ENCODE data around the gene ARHGAP45. TPM values are rescaled to one million over a fixed set of nuclear protein-coding genes. Genes with fewer than 3 reads are reported as not detected.
A peak's percentile ranks its signal among the peaks of the same experiment; 100 is the strongest.

Gene ARHGAP45
- total and polyA plus RNA-seq, 9 of the 15 experiments (the other 6 are each of a cell fraction or from before 2014, with no cell fraction given), result 0.08 to 22.1 (median 4.2) TPM

DNA sequence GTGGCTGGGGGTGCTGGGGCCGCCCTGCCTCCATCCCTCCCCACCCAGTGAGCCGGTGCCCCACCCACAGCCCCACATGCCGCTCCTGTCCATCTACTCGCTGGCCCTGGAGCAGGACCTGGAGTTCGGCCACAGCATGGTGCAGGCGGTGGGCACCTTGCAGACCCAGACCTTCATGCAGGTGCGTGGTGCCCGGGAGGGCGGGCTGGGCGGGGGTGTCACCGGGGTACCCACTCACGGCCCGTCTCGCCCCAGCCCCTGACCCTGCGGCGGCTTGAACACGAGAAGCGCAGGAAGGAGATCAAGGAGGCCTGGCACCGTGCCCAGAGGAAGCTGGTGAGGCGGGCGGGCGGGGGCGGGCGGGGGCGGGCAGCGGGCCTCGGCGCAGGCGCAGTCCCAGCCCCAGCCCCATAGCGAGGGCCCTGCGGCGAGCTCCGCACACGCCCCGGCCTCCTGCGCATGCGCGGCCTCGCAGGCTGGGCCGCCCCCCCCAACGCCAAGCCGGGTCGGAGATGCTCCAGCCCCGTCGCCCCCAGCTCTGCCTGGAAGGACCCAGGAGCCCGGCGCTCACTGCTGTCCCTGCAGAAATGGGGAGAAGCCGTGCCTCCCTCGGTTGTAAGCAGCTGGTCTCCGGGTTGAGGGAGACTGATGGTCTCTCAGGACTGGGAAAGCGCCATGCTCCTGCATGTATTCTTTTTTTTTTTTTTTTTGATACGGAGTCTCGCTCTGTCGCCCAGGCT is 7.7 kb downstream of the ARHGAP45 start:
- POLR2A ChIA-PET, result interaction anchor here (0.5 to 2.1 kb wide), 9 partner anchors 10 to 1257 kb away, joined by 3 to 11 read pairs (median 4); partner anchors contain the start of gene GPX4
- Histone ChIP-seq H3K9ac (ENCODE audit: insufficient read depth in 1 of 2, low read depth in 2 of 2, low read length in 2 of 2) (peak overlapping the region; percentile 50 to 90; a peak in 3 of 4 replicates), H3K4me2 (ENCODE audit: insufficient read depth, low read length) (peak overlapping the region; percentile 82), H4K20me1 (replicated peaks; ENCODE audit: control insufficient read depth, insufficient read depth, low read length) (0 out of 2 replicates have a peak, but pooled peaks cover 3% of the 10 kb centered on the region), H3K4me1 (replicated peaks in 1 of 2; ENCODE audit: control insufficient read depth in 2 of 2, insufficient read depth in 2 of 2, low read length in 2 of 2) (peaks cover 32 to 66% of the 10 kb centered on the region in 2 experiments), H3K9me1 (ENCODE audit: control insufficient read depth, insufficient read depth, low read length) (no peaks in the 10 kb centered on the region), H3K27me3 (ENCODE audit: control insufficient read depth in 2 of 2, insufficient read depth in 2 of 2, low read length in 2 of 2) (no peaks in the 10 kb centered on the region), H3K4me3 (peak overlapping the region; percentile 47), H3K79me2 (ENCODE audit: control insufficient read depth, insufficient read depth, low read length) (no peaks in the 10 kb centered on the region), H2AFZ (ENCODE audit: low read depth, low read length) (peak overlapping the region; percentile 94), H3K27ac (ENCODE audit: extremely low read depth, low read depth, low read length) (peak overlapping the region; percentile 78; the same call in 2 of the 3 replicates), H3K9me3 (replicated peaks; ENCODE audit: control insufficient read depth, insufficient read depth, low read depth, low read length) (no peaks in the 10 kb centered on the region), H3K36me3 (ENCODE audit: control insufficient read depth, insufficient read depth, low read length) (no peaks in the 10 kb centered on the region)
- no TSS peak for BruUV-seq (replicated peaks)
- intact Hi-C loops (cut with micrococcal nuclease) (no loop called here), in situ Hi-C loops (cut with MboI) (no loop called here)
- FAIRE-seq (no peak), ATAC-seq (peak; percentile 87), DNase-seq (ENCODE audit: extremely low read depth in 1 of 4, low spot score in 3 of 4) (peak; percentile 86 to 98 (median 96))
- CTCF ChIA-PET (ENCODE audit: low intra/inter-chr PET ratio), result interaction anchor here (0.7 kb wide), 1 partner anchor 518 kb away, joined by 3 read pairs; no protein-coding TSS in a partner anchor
- WGBS (ENCODE audit: insufficient coverage, low coverage, missing lambda C conversion rate), result 1% methylated on average over 15 of the region's 54 CpGs
- TF ChIP-seq NFIC (IDR thresholded peaks at IDR 0.05) (peak; percentile 75), ZNF764 (CRISPR knock-in tag; IDR thresholded peaks at IDR 0.05; ENCODE audit: low read depth) (no peak), CTBP1 (IDR thresholded peaks at IDR 0.05; ENCODE audit: borderline replicate concordance) (no peak), FOXP1 (CRISPR knock-in tag; IDR thresholded peaks at IDR 0.05) (no peak)
- TF ChIP-seq, protein P1, sequence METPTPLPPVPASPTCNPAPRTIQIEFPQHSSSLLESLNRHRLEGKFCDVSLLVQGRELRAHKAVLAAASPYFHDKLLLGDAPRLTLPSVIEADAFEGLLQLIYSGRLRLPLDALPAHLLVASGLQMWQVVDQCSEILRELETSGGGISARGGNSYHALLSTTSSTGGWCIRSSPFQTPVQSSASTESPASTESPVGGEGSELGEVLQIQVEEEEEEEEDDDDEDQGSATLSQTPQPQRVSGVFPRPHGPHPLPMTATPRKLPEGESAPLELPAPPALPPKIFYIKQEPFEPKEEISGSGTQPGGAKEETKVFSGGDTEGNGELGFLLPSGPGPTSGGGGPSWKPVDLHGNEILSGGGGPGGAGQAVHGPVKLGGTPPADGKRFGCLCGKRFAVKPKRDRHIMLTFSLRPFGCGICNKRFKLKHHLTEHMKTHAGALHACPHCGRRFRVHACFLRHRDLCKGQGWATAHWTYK (CRISPR knock-in tag; IDR thresholded peaks at IDR 0.05), result peak; percentile 24; the same call in 1 of the 2 replicates
- TF ChIP-seq, protein P2, sequence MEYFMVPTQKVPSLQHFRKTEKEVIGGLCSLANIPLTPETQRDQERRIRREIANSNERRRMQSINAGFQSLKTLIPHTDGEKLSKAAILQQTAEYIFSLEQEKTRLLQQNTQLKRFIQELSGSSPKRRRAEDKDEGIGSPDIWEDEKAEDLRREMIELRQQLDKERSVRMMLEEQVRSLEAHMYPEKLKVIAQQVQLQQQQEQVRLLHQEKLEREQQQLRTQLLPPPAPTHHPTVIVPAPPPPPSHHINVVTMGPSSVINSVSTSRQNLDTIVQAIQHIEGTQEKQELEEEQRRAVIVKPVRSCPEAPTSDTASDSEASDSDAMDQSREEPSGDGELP (CRISPR knock-in tag; IDR thresholded peaks at IDR 0.05; ENCODE audit: borderline replicate concordance), result peak; percentile 46; the same call in 1 of the 2 replicates
- TF ChIP-seq, protein P3, sequence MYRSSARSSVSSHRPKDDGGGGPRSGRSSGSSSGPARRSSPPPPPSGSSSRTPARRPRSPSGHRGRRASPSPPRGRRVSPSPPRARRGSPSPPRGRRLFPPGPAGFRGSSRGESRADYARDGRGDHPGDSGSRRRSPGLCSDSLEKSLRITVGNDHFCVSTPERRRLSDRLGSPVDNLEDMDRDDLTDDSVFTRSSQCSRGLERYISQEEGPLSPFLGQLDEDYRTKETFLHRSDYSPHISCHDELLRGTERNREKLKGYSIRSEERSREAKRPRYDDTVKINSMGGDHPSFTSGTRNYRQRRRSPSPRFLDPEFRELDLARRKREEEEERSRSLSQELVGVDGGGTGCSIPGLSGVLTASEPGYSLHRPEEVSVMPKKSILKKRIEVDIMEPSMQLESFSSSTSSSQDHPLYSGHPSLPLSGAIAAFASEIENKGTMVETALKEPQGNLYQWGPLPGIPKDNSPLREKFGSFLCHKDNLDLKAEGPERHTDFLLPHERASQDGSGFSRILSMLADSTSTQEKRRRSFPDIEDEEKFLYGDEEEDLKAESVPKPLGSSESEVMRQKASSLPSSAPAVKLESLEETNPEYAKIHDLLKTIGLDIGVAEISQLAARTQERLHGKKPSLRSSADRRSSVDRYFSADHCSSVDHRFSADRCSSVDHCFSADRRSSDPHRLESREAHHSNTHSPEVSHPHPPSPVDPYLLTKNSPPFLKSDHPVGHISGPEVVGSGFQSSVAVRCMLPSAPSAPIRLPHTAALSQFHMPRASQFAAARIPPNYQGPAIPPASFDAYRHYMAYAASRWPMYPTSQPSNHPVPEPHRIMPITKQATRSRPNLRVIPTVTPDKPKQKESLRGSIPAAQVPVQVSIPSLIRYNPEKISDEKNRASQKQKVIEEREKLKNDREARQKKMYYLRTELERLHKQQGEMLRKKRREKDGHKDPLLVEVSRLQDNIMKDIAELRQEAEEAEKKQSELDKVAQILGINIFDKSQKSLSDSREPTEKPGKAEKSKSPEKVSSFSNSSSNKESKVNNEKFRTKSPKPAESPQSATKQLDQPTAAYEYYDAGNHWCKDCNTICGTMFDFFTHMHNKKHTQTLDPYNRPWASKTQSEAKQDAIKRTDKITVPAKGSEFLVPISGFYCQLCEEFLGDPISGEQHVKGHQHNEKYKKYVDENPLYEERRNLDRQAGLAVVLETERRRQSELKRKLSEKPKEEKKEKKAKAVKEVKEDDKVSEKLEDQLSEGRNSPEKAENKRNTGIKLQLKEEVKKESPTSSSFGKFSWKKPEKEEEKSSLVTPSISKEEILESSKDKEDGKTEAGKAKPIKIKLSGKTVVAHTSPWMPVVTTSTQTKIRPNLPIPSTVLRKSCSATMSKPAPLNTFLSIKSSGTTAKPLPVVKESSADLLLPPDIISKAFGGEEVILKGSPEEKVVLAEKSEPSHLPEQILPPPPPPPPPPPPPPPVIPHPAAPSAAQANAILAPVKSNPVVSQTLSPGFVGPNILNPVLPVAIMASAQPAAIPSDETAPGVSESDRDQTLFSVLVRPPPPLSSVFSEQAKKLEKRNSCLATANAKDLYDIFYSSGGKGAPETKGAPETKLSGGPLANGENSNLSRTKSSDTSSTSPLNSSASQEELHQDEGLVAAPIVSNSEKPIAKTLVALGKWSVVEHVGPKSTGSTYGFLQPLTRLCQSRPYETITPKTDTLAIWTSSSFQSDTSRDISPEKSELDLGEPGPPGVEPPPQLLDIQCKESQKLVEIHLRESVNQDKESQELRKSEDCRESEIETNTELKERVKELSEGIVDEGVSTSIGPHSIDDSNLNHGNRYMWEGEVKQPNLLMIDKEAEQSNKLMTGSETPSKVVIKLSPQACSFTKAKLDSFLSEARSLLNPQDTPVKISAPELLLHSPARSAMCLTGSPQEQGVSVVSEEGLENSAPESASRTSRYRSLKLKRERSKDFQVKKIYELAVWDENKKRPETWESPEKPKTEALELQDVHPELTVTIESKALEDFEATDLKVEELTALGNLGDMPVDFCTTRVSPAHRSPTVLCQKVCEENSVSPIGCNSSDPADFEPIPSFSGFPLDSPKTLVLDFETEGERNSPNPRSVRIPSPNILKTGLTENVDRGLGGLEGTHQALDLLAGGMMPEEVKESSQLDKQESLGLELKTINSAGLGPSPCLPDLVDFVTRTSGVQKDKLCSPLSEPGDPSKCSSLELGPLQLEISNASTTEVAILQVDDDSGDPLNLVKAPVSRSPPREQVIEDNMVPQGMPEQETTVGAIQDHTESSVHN (IDR thresholded peaks at IDR 0.05; ENCODE audit: borderline replicate concordance in 1 of 2, low read depth in 1 of 2), result no peak
- TF ChIP-seq, protein P4, sequence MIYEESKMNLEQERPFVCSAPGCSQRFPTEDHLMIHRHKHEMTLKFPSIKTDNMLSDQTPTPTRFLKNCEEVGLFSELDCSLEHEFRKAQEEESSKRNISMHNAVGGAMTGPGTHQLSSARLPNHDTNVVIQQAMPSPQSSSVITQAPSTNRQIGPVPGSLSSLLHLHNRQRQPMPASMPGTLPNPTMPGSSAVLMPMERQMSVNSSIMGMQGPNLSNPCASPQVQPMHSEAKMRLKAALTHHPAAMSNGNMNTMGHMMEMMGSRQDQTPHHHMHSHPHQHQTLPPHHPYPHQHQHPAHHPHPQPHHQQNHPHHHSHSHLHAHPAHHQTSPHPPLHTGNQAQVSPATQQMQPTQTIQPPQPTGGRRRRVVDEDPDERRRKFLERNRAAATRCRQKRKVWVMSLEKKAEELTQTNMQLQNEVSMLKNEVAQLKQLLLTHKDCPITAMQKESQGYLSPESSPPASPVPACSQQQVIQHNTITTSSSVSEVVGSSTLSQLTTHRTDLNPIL (CRISPR knock-in tag; IDR thresholded peaks at IDR 0.05), result no peak
